Measurements from ENCODE around the gene PTPRG.

The PTPRG gene

DNA sequence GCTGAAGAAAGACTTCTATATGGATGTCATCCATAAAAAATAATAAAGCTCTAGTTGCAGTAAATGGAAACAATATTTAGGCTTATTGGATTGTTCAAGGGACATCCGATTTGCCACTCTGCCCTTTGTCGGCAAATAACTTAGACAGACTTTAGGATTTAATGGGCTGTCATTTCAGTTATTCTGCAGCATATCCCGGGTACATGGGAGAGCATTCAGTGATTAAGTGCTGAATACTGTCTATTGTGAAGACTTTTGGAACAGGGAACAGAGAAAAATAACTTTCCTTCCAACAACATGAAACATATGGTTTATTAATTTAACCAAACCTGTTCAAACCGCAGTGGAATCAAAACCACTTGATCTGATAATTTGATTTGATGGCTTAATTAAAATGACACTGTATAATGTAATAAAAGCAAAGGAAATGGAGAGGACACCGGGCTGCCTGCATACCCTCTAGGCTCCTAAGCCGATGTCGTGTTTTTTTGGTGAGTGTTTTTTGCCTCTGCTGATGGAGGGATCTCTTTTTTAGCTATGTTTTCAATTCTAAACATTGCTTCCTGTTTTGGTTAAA, 612.7 kb downstream of the PTPRG start:
- no peak overlapping the region for H3K4me3 ChIP-seq (ENCODE audit: severe bottlenecking)
- no peak overlapping the region for H3K27ac ChIP-seq (ENCODE audit: poor library complexity, severe bottlenecking)
- no peaks in the 10 kb centered on the region for H3K4me1 ChIP-seq (ENCODE audit: insufficient read depth, poor library complexity, severe bottlenecking)
- no peaks in the 10 kb centered on the region for H3K9me3 ChIP-seq (ENCODE audit: severe bottlenecking)
- TF ChIP-seq, protein P1, sequence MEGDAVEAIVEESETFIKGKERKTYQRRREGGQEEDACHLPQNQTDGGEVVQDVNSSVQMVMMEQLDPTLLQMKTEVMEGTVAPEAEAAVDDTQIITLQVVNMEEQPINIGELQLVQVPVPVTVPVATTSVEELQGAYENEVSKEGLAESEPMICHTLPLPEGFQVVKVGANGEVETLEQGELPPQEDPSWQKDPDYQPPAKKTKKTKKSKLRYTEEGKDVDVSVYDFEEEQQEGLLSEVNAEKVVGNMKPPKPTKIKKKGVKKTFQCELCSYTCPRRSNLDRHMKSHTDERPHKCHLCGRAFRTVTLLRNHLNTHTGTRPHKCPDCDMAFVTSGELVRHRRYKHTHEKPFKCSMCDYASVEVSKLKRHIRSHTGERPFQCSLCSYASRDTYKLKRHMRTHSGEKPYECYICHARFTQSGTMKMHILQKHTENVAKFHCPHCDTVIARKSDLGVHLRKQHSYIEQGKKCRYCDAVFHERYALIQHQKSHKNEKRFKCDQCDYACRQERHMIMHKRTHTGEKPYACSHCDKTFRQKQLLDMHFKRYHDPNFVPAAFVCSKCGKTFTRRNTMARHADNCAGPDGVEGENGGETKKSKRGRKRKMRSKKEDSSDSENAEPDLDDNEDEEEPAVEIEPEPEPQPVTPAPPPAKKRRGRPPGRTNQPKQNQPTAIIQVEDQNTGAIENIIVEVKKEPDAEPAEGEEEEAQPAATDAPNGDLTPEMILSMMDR (IDR thresholded peaks at IDR 0.05; ENCODE audit: poor library complexity, severe bottlenecking): no peak
- no peaks in the 10 kb centered on the region for H3K36me3 ChIP-seq (ENCODE audit: low read depth)
- no peaks in the 10 kb centered on the region for H3K27me3 ChIP-seq (ENCODE audit: insufficient read depth, poor library complexity, severe bottlenecking)
- DNase-seq (ENCODE audit: low spot score): no peak
- ATAC-seq (ENCODE audit: low read depth): no peak

DNA sequence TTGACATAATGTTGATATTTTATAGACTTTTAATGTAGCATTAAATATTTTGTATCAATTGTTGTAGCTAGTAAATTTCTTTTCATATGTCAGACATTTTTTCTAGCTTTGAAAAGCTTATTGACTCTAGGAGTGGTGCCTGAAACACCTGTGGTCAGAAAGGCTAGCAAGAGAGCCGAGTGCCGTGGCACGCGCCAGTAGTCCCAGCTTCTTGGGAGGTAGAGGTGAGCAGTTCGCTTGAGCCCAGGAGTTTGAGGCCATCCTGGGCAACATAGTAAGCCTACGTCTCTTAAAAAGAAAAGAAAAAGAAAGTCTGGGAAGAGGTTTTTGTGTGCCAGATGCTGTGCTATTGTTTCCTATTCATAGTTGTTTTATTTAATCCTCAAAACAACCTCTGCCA, 613.8 kb downstream of the PTPRG start:
- DNase-seq (ENCODE audit: low spot score): no peak
- Histone ChIP-seq H3K36me3 (ENCODE audit: low read depth) (no peaks in the 10 kb centered on the region), H3K4me3 (ENCODE audit: severe bottlenecking) (no peak overlapping the region), H3K27ac (ENCODE audit: poor library complexity, severe bottlenecking) (no peak overlapping the region), H3K9me3 (ENCODE audit: severe bottlenecking) (no peaks in the 10 kb centered on the region), H3K27me3 (ENCODE audit: insufficient read depth, poor library complexity, severe bottlenecking) (no peaks in the 10 kb centered on the region), H3K4me1 (ENCODE audit: insufficient read depth, poor library complexity, severe bottlenecking) (no peaks in the 10 kb centered on the region)
- TF ChIP-seq, protein P1 (IDR thresholded peaks at IDR 0.05; ENCODE audit: poor library complexity, severe bottlenecking): no peak
- ATAC-seq (ENCODE audit: low read depth): no peak

DNA sequence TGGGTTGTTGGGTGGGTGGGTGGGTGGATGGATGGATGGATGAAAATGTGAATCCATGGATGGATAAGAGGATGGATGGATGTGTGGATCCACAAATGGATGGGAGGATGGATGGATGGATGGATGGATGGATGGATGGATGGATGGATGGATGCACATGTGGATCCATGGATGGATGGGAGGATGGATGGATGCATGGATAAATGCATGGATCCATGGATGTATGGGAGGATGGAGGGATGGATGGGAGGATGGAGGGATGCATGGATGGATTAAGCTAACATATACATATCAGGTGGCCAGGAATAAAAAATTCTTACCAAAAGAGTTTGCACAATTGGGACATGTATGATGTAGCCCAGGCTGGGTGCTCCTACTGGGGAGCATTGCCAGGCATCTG, 616.7 kb downstream of the PTPRG start:
- H3K36me3 ChIP-seq (ENCODE audit: low read depth): no peaks in the 10 kb centered on the region
- no peaks in the 10 kb centered on the region for H3K4me1 ChIP-seq (ENCODE audit: insufficient read depth, poor library complexity, severe bottlenecking)
- ATAC-seq (ENCODE audit: low read depth) (no peak), DNase-seq (ENCODE audit: low spot score) (no peak)
- TF ChIP-seq, protein P1 (IDR thresholded peaks at IDR 0.05; ENCODE audit: poor library complexity, severe bottlenecking): no peak
- H3K27ac ChIP-seq (ENCODE audit: poor library complexity, severe bottlenecking): no peak overlapping the region
- H3K9me3 ChIP-seq (ENCODE audit: severe bottlenecking): no peaks in the 10 kb centered on the region
- H3K27me3 ChIP-seq (ENCODE audit: insufficient read depth, poor library complexity, severe bottlenecking): no peaks in the 10 kb centered on the region
- H3K4me3 ChIP-seq (ENCODE audit: severe bottlenecking): no peak overlapping the region

DNA sequence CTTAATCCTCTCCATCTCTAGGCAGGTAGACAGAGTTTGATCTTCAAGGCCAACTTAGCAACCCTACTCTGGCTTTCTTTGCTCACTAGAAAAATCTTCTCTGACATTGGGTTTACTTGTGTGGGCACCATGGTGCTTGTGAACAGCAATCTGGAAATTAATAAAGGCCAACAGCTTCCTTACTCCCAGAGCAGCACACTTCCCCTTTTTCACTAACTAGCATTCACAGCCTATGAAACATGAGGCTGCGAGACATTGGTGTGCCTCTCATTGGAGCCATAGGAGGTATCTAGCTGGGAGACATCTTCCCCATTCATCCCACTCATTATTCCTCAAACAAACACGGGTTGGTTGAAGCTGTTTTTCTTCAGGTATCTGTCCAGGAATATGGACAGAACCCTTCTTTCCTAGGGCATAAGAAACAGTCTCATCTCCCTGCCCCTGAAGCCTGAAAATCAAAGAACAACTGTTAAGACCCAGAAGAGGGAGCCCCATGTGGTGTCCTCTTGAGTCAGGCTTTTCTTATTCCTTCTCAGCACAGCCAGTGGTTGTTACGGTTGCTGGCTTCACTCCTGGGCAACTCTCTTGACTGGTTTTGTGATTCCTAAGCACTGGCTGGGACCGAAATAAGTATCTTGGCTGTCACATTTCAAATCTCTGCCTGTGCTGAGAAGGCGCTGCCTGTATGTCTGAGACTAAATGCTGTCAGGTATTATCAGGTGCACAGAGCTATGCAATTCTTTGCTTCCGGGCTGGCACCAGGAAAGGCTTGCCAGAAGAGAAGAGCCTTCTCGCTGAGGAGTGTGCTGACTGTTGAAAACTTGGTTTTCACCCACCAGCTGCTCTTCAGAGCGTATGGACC, 617.6 kb downstream of the PTPRG start:
- Histone ChIP-seq H3K27me3 (ENCODE audit: insufficient read depth, poor library complexity, severe bottlenecking) (no peaks in the 10 kb centered on the region), H3K27ac (ENCODE audit: poor library complexity, severe bottlenecking) (no peak overlapping the region), H3K36me3 (ENCODE audit: low read depth) (no peaks in the 10 kb centered on the region), H3K4me1 (ENCODE audit: insufficient read depth, poor library complexity, severe bottlenecking) (no peaks in the 10 kb centered on the region), H3K9me3 (ENCODE audit: severe bottlenecking) (no peaks in the 10 kb centered on the region), H3K4me3 (ENCODE audit: severe bottlenecking) (no peak overlapping the region)
- DNase-seq (ENCODE audit: low spot score): no peak
- no peak for ATAC-seq (ENCODE audit: low read depth)
- TF ChIP-seq, protein P1 (IDR thresholded peaks at IDR 0.05; ENCODE audit: poor library complexity, severe bottlenecking): no peak

DNA sequence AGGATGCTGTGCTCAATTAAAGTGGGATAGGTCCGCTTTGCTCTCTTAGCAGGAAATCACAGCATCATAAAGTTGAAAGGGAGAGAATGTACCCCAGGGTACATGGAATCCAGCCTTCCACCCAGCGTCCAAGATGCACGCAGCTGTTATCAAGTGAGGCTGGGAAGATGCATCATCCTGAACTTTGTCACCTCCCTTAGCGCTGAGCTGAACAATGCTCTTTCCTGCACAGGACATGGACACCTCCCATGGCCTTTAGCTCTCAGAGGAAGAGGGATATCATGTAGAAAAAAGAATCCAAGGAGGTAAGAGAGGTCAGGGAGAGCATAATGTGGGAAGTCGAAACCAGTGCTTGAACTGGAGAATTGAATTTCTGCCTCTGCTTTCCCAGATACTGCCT, 619.1 kb downstream of the PTPRG start:
- Histone ChIP-seq H3K9me3 (ENCODE audit: severe bottlenecking) (no peaks in the 10 kb centered on the region), H3K36me3 (ENCODE audit: low read depth) (no peaks in the 10 kb centered on the region), H3K27ac (ENCODE audit: poor library complexity, severe bottlenecking) (no peak overlapping the region), H3K27me3 (ENCODE audit: insufficient read depth, poor library complexity, severe bottlenecking) (no peaks in the 10 kb centered on the region), H3K4me3 (ENCODE audit: severe bottlenecking) (no peak overlapping the region), H3K4me1 (ENCODE audit: insufficient read depth, poor library complexity, severe bottlenecking) (no peaks in the 10 kb centered on the region)
- no peak for ATAC-seq (ENCODE audit: low read depth)
- TF ChIP-seq, protein P1 (IDR thresholded peaks at IDR 0.05; ENCODE audit: poor library complexity, severe bottlenecking): no peak
- no peak for DNase-seq (ENCODE audit: low spot score)

All from RWPE2 (cell line).